HCT116 (cell line): Measurements from ENCODE around the gene SRSF5. TPM values are rescaled to one million over a fixed set of nuclear protein-coding genes. Genes with fewer than 3 reads are reported as not detected.

Source experiments
- ATAC-seq: fragments of 200-7000 bp; cut with Tn5 transposase; 2 replicates; pipeline ENCODE4 v1.9.1; 2020; ENCODE audit warnings: mild to moderate bottlenecking, moderate library complexity
- BruUV-seq: library from RNA; stranded (reverse); fragments of 400-500 nt; replicated peaks from 2 replicates; lab custom pipeline; 2021; lab: Mats Ljungman, UMichigan
- CTCF ChIA-PET: fragments of 300-600 bp; sonication (Branson Sonifier 250); formaldehyde crosslinking; loops from one replicate; lab custom pipeline; 2021; ENCODE audit warnings: antibody characterized with exemption; lab: Charles Lee
- POLR2A ChIA-PET: fragments of 300-600, 350-600 bp; sonication (Branson Sonifier 250); formaldehyde crosslinking; loops from one replicate; lab custom pipeline; 2021; ENCODE audit warnings: antibody characterized with exemption; lab: Charles Lee
- RAD21 ChIA-PET, 2 experiments: fragments of 300-600 bp; sonication (Branson Sonifier 250); formaldehyde crosslinking; loops; one replicate each; lab custom pipeline; 2023; ENCODE audit warnings: low total read pairs in 2 of 2; ENCODE audit not compliant: uncharacterized antibody in 2 of 2, unreplicated experiment in 2 of 2, low non-redundant PET in 1 of 2; lab: Charles Lee
- DNase-seq: peaks from one replicate; pipeline ENCODE4 v3.0.0-alpha.2; 2010; ENCODE audit warnings: low read depth, low spot score
- H2AFZ ChIP-seq: fragments of 200-600 bp; shearing (Covaris generic), sonication (generic); 2 replicates; pipeline ENCODE4 v1.6.1; 2017; ENCODE audit warnings: low read depth, mixed run types, mixed read lengths, antibody characterized with exemption, low read length; ENCODE audit not compliant: poor library complexity, severe bottlenecking
- H3K27ac ChIP-seq: 2 replicates; pipeline ENCODE4 v1.5.1; 2012; ENCODE audit warnings: low read depth, low read length
- H3K27me3 ChIP-seq: fragments of 200-600 bp; sonication (generic); 2 replicates; pipeline ENCODE4 v1.6.1; 2016; ENCODE audit warnings: mixed run types, low read length, mixed read lengths; ENCODE audit not compliant: insufficient read depth
- H3K36me3 ChIP-seq, 2 experiments: fragments of 200-500 bp in 1 of 2; fragments of 200-600 bp in 1 of 2; sonication (Bioruptor generic) in 1 of 2; sonication (generic) in 1 of 2; 2 replicates each; pipeline versions ENCODE4 v1.5.1 to v1.6.1; 2014 to 2016; ENCODE audit warnings: low read length in 2 of 2, inconsistent platforms in 1 of 2, mixed read lengths in 1 of 2, mixed run types in 1 of 2; ENCODE audit not compliant: insufficient read depth in 2 of 2, control insufficient read depth in 1 of 2
- H3K4me1 ChIP-seq, 2 experiments: fragments of 200-600 bp in 1 of 2; sonication (generic) in 1 of 2; 2 replicates each; pipeline versions ENCODE4 v1.5.1 to v1.6.1; 2012 to 2017; ENCODE audit warnings: low read length in 2 of 2, inconsistent platforms in 1 of 2, mild to moderate bottlenecking in 1 of 2, mixed read lengths in 1 of 2, mixed run types in 1 of 2, moderate library complexity in 1 of 2; ENCODE audit not compliant: insufficient read depth in 2 of 2, control insufficient read depth in 1 of 2
- H3K4me2 ChIP-seq: fragments of 200-600 bp; sonication (generic); 2 replicates; pipeline ENCODE4 v1.6.1; 2017; ENCODE audit warnings: mixed run types, low read length, mixed read lengths
- H3K4me3 ChIP-seq, 2 experiments: fragments of 200-600 bp in 1 of 2; sonication (generic) in 1 of 2; replicated peaks in 1 of 2; 2 replicates each; pipeline ENCODE4 v1.5.1; 2011 to 2016; ENCODE audit warnings: low read length in 2 of 2, control low read depth in 1 of 2, low read depth in 1 of 2, mild to moderate bottlenecking in 1 of 2, mixed read lengths in 1 of 2, mixed run types in 1 of 2
- H3K79me2 ChIP-seq: fragments of 200-600 bp; sonication (generic); 2 replicates; pipeline ENCODE4 v1.6.1; 2017; ENCODE audit warnings: mild to moderate bottlenecking, mixed run types, low read length, moderate library complexity, mixed read lengths; ENCODE audit not compliant: insufficient read depth
- H3K9ac ChIP-seq: fragments of 200-600 bp; sonication (generic); 2 replicates; pipeline ENCODE4 v1.6.1; 2016; ENCODE audit warnings: low read length, mixed read lengths
- H3K9me2 ChIP-seq: fragments of 200-600 bp; sonication (generic), shearing (Covaris generic); 2 replicates; pipeline ENCODE4 v1.6.1; 2017; ENCODE audit warnings: mixed run types, mild to moderate bottlenecking, moderate library complexity; ENCODE audit not compliant: insufficient read depth
- H3K9me3 ChIP-seq, 2 experiments: fragments of 200-500 bp in 1 of 2; fragments of 200-600 bp in 1 of 2; sonication (Bioruptor generic) in 1 of 2; sonication (generic) in 1 of 2; 2 replicates each; pipeline ENCODE4 v1.6.1; 2014 to 2017; ENCODE audit warnings: low read length in 2 of 2, mixed read lengths in 2 of 2, inconsistent platforms in 1 of 2, low read depth in 1 of 2, mild to moderate bottlenecking in 1 of 2, mixed run types in 1 of 2, moderate library complexity in 1 of 2; ENCODE audit not compliant: control insufficient read depth in 1 of 2, insufficient read depth in 1 of 2
- H4K20me1 ChIP-seq: fragments of 200-600 bp; sonication (generic), shearing (Covaris generic); 2 replicates; pipeline ENCODE4 v1.6.1; 2017; ENCODE audit warnings: mixed run types, mild to moderate bottlenecking, moderate library complexity; ENCODE audit not compliant: insufficient read depth
- CBX3 ChIP-seq: IDR thresholded peaks from 2 replicates; pipeline ENCODE4 v1.6.1; 2012; ENCODE audit warnings: low read depth
- EZH2 ChIP-seq: fragments of 200-600 bp; sonication (generic); IDR thresholded peaks from 2 replicates; pipeline ENCODE4 v1.6.1; 2017; ENCODE audit warnings: antibody characterized with exemption, mixed run types
- FOSL1 ChIP-seq: IDR thresholded peaks from 2 replicates; pipeline ENCODE4 v1.6.1; 2012; ENCODE audit warnings: low read depth
- SIN3A ChIP-seq: IDR thresholded peaks from 2 replicates; pipeline ENCODE4 v1.6.1; 2012; ENCODE audit warnings: low read depth
- SP1 ChIP-seq: IDR thresholded peaks from 2 replicates; pipeline ENCODE4 v1.6.1; 2012; ENCODE audit warnings: low read depth
- TCF7L2 ChIP-seq: IDR thresholded peaks from 2 replicates; pipeline ENCODE4 v1.7.0; 2011; ENCODE audit warnings: borderline replicate concordance, inconsistent platforms; ENCODE audit not compliant: insufficient read depth, insufficient read length; ENCODE audit errors: extremely low read depth
- ZNF274 ChIP-seq: fragments of 200-500 bp; sonication (Bioruptor generic); IDR thresholded peaks from 2 replicates; pipeline ENCODE4 v1.6.1; 2014; ENCODE audit warnings: mild to moderate bottlenecking, low read depth, low read length, inconsistent platforms
- intact Hi-C: fragments of 100-400 bp; cut with micrococcal nuclease; formaldehyde crosslinking; loops from 2 replicates; pipeline ENCODE4 v1.10.0; 2022
- total RNA-seq: library from RNA; stranded (reverse); gene quantifications from one replicate; pipeline ENCODE4 v1.2.1, GENCODE V29; 2021; ENCODE audit not compliant: unreplicated experiment
- TF ChIP-seq, protein P1 (sequence below): IDR thresholded peaks from 2 replicates; pipeline ENCODE4 v1.6.1; 2012
- TF ChIP-seq, protein P2 (sequence below): IDR thresholded peaks from 2 replicates; pipeline ENCODE4 v1.6.1; 2011; ENCODE audit warnings: mild to moderate bottlenecking, low read length, moderate library complexity; ENCODE audit not compliant: insufficient replicate concordance; ENCODE audit errors: extremely low read depth
- TF ChIP-seq, protein P3 (sequence below): IDR thresholded peaks from 2 replicates; pipeline ENCODE4 v1.6.1; 2012

The SRSF5 gene
- total RNA-seq, 1 experiment from 2014 or later, result 258 TPM

DNA sequence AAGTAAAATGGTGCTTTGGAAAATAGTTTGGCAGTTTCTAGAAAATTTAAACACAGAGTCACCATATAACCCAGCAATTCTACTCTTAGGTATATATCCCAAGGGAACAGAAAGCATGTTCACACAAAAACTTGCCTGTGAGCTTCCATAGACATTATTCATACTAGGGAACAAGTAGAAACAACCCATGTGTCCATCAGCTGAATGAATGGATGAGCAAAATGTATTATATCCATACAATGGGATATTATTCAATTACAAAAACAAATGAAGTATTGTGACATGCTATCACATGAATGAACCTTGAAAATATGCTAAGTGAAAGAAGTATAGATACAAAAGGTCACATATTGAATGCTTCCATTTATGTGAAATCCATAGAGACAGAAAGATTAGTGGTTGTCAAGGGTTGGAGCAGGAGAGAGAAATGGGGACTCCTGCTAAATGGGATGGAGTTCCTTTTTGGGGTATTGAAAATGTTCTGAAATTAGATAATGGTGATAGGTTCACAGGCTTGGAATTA is 22.2 kb downstream of the SRSF5 start:
- Histone ChIP-seq H3K9ac (no peak overlapping the region), H3K79me2 (no peaks in the 10 kb centered on the region), H2AFZ (no peak overlapping the region)
- CTCF ChIA-PET, result no interaction called here
- no peak for TF ChIP-seq ZNF274
- TF ChIP-seq, protein P1, sequence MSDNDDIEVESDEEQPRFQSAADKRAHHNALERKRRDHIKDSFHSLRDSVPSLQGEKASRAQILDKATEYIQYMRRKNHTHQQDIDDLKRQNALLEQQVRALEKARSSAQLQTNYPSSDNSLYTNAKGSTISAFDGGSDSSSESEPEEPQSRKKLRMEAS, result no peak
- no peak for TF ChIP-seq TCF7L2
- no peak for TF ChIP-seq CBX3
- TF ChIP-seq, all 23 proteins: peak for 0
- no peaks in the 10 kb centered on the region for H3K9me3 ChIP-seq
- DNase-seq, result no peak
- no peaks in the 10 kb centered on the region for H3K27me3 ChIP-seq
- no peak overlapping the region for H3K4me3 ChIP-seq
- POLR2A ChIA-PET, result no interaction called here
- no peak overlapping the region for H3K27ac ChIP-seq
- no peaks in the 10 kb centered on the region for H3K4me1 ChIP-seq
- no peaks in the 10 kb centered on the region for H4K20me1 ChIP-seq
- RAD21 ChIA-PET, result no interaction called here
- no peak overlapping the region for H3K4me2 ChIP-seq
- BruUV-seq, result no TSS peak
- intact Hi-C loops, result no loop called here
- no peak for ATAC-seq
- H3K9me2 ChIP-seq, result no peaks in the 10 kb centered on the region
- no peaks in the 10 kb centered on the region for H3K36me3 ChIP-seq

DNA sequence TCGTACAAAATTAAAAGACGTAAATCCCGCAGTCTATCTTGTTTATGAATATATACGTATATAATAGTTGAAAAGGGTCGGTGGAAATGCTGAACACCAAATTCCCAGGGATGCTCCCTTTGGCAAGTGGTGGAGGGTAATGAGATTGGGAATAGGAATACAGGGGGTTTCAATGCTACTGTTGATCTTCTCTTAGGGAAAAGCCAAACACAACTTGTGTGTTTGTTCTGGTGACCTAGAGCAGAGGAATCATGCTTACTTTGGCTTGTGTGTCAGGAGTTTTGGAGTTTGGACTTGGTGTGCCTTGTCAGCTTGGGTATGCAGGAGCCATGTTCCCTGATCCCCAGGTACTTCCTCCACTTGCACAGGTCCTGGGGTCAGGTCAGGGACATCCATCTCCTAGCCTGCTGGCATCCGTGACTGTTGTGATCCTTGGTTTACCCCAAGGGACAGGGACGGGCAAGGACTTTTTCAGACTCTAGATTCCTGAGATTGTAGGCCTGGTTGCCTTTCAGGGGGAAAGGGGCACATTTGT is 26.0 kb downstream of the SRSF5 start:
- DNase-seq (no peak), ATAC-seq (no peak)
- RAD21 ChIA-PET, result no interaction called here
- POLR2A ChIA-PET, result no interaction called here
- H3K9ac ChIP-seq, result no peak overlapping the region
- CTCF ChIA-PET, result no interaction called here
- H3K4me3 ChIP-seq, result no peak overlapping the region
- BruUV-seq, result no TSS peak
- no peaks in the 10 kb centered on the region for H3K4me1 ChIP-seq
- TF ChIP-seq, protein P2, sequence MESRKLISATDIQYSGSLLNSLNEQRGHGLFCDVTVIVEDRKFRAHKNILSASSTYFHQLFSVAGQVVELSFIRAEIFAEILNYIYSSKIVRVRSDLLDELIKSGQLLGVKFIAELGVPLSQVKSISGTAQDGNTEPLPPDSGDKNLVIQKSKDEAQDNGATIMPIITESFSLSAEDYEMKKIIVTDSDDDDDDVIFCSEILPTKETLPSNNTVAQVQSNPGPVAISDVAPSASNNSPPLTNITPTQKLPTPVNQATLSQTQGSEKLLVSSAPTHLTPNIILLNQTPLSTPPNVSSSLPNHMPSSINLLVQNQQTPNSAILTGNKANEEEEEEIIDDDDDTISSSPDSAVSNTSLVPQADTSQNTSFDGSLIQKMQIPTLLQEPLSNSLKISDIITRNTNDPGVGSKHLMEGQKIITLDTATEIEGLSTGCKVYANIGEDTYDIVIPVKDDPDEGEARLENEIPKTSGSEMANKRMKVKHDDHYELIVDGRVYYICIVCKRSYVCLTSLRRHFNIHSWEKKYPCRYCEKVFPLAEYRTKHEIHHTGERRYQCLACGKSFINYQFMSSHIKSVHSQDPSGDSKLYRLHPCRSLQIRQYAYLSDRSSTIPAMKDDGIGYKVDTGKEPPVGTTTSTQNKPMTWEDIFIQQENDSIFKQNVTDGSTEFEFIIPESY, result no peak
- TF ChIP-seq SP1, result no peak
- no peak for TF ChIP-seq EZH2
- no peak for TF ChIP-seq ZNF274
- no peak for TF ChIP-seq SIN3A
- TF ChIP-seq, protein P3, sequence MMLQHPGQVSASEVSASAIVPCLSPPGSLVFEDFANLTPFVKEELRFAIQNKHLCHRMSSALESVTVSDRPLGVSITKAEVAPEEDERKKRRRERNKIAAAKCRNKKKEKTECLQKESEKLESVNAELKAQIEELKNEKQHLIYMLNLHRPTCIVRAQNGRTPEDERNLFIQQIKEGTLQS, result no peak
- no peak for TF ChIP-seq FOSL1
- no peaks in the 10 kb centered on the region for H4K20me1 ChIP-seq
- H3K27me3 ChIP-seq, result 0 out of 2 replicates have a peak, but pooled peaks cover 4% of the 10 kb centered on the region
- no peaks in the 10 kb centered on the region for H3K9me2 ChIP-seq
- no peak overlapping the region for H3K4me2 ChIP-seq
- H3K79me2 ChIP-seq, result no peaks in the 10 kb centered on the region
- intact Hi-C loops, result no loop called here
- no peak overlapping the region for H2AFZ ChIP-seq
- no peaks in the 10 kb centered on the region for H3K9me3 ChIP-seq
- no peaks in the 10 kb centered on the region for H3K36me3 ChIP-seq
- H3K27ac ChIP-seq, result no peak overlapping the region
